ENCODE results near the gene CPNE8.

- TF ChIP-seq CTCF (IDR thresholded peaks at IDR 0.05) = no peak
- no peak for TF ChIP-seq POLR2A (IDR thresholded peaks at IDR 0.05)
Observed at GRCh38 chr12:38949363-38949762, 44.0 kb upstream of the CPNE8 start.

Data from testis (tissue), 2 donors.